GM13976 (cell line): Measurements from ENCODE around the gene ZFPM1.

Source experiments
- DNase-seq: peaks from one replicate; pipeline ENCODE4 v3.0.0; 2012; ENCODE audit warnings: low spot score
- CTCF ChIP-seq: IDR thresholded peaks from 2 replicates; pipeline ENCODE4 v1.5.1; 2012; ENCODE audit warnings: borderline replicate concordance, mild to moderate bottlenecking; ENCODE audit not compliant: insufficient read depth; ENCODE audit errors: extremely low read depth, missing control alignments, control extremely low read depth
- in situ Hi-C: fragments of 300-500 bp; cut with MboI; formaldehyde crosslinking; loops from one replicate; pipeline ENCODE4 v1.12.0; 2022; ENCODE audit warnings: low sequenced_read_pairs, mixed read lengths, inconsistent platforms; ENCODE audit not compliant: unreplicated experiment

Gene ZFPM1

GRCh38 chr16:88578446-88579313, 125.6 kb downstream of the ZFPM1 start:
- no peak for TF ChIP-seq CTCF
- no peak for DNase-seq
- in situ Hi-C loops = no loop called here

- TF ChIP-seq CTCF = no peak
- no peak for DNase-seq
- in situ Hi-C loops = no loop called here
These were observed 127.3 kb downstream of the ZFPM1 start for GRCh38 chr16:88580371-88580770.

- no peak for TF ChIP-seq CTCF
- in situ Hi-C loops = no loop called here
- no peak for DNase-seq
These were observed 128.0 kb downstream of the ZFPM1 start for GRCh38 chr16:88581033-88581432.

- no peak for TF ChIP-seq CTCF
- DNase-seq = no peak
- in situ Hi-C loops = no loop called here
These were observed 130.0 kb downstream of the ZFPM1 start for GRCh38 chr16:88582912-88583575.

- no peak for TF ChIP-seq CTCF
- DNase-seq = no peak
- in situ Hi-C loops = no loop called here
These were observed 131.6 kb downstream of the ZFPM1 start for GRCh38 chr16:88584676-88585075.

GRCh38 chr16:88585269-88585668, 132.2 kb downstream of the ZFPM1 start:
- no peak for DNase-seq
- in situ Hi-C loops = no loop called here
- no peak for TF ChIP-seq CTCF
